G401 (cell line): ENCODE measurements around the gene MOCS2. TPM values are rescaled to one million over a fixed set of nuclear protein-coding genes. Genes with fewer than 3 reads are reported as not detected.

Experiments
- DNase-seq: peaks from one replicate; pipeline ENCODE4 v3.0.0-alpha.2; 2015; ENCODE audit warnings: low spot score
- in situ Hi-C: cut with HindIII; loops from 2 replicates; pipeline ENCODE4 v1.10.0; 2016; ENCODE audit warnings: low sequenced_read_pairs, mixed read lengths
- total RNA-seq: library from RNA; depleted of rRNA; stranded (reverse); fragments of >200 nt; shearing (Covaris generic); gene quantifications from 2 replicates; pipeline ENCODE4 v1.2.3, GENCODE V29; 2014

The MOCS2 gene
- total RNA-seq, 1 experiment from 2014 or later = 49.4 TPM

GRCh38 chr5:53099546-53099945 is 10.0 kb downstream of the MOCS2 start:
- in situ Hi-C loops = no loop called here
- DNase-seq = no peak

- in situ Hi-C loops = no loop called here
- peak; percentile 68 for DNase-seq
These were observed 13.5 kb downstream of the MOCS2 start for GRCh38 chr5:53095931-53096525.

- in situ Hi-C loops = no loop called here
- no peak for DNase-seq
These were observed 14.3 kb downstream of the MOCS2 start for GRCh38 chr5:53095217-53095616.

GRCh38 chr5:53092242-53092641 is 17.3 kb downstream of the MOCS2 start:
- DNase-seq = no peak
- in situ Hi-C loops = no loop called here

- in situ Hi-C loops = no loop called here
- no peak for DNase-seq
These were observed 18.3 kb downstream of the MOCS2 start for GRCh38 chr5:53091289-53091688.

- DNase-seq = no peak
- in situ Hi-C loops = no loop called here
These were observed 19.3 kb downstream of the MOCS2 start for GRCh38 chr5:53090229-53090628.

- in situ Hi-C loops = no loop called here
- no peak for DNase-seq
These were observed 20.0 kb downstream of the MOCS2 start for GRCh38 chr5:53089481-53089991.

GRCh38 chr5:53087621-53088121 is 21.9 kb downstream of the MOCS2 start:
- in situ Hi-C loops = no loop called here
- DNase-seq = no peak

GRCh38 chr5:53087171-53087570 is 22.4 kb downstream of the MOCS2 start:
- in situ Hi-C loops = no loop called here
- DNase-seq = no peak

GRCh38 chr5:53084546-53085255 is 24.9 kb downstream of the MOCS2 start:
- DNase-seq = no peak
- in situ Hi-C loops = no loop called here

GRCh38 chr5:53083927-53084326 is 25.6 kb downstream of the MOCS2 start:
- DNase-seq = no peak
- in situ Hi-C loops = no loop called here

- DNase-seq = no peak
- in situ Hi-C loops = no loop called here
These were observed 29.3 kb downstream of the MOCS2 start for GRCh38 chr5:53080271-53080670.

GRCh38 chr5:53076014-53076583 is 33.5 kb downstream of the MOCS2 start:
- in situ Hi-C loops = no loop called here
- DNase-seq = no peak

- in situ Hi-C loops = no loop called here
- DNase-seq = no peak
These were observed 36.2 kb downstream of the MOCS2 start for GRCh38 chr5:53073348-53073747.

GRCh38 chr5:53071738-53072137 is 37.8 kb downstream of the MOCS2 start:
- in situ Hi-C loops = no loop called here
- no peak for DNase-seq

- in situ Hi-C loops = no loop called here
- no peak for DNase-seq
These were observed 38.3 kb downstream of the MOCS2 start for GRCh38 chr5:53071298-53071697.

GRCh38 chr5:53069626-53070025 is 39.9 kb downstream of the MOCS2 start:
- in situ Hi-C loops = no loop called here
- DNase-seq = peak; percentile 29

- in situ Hi-C loops = no loop called here
These were observed 41.2 kb downstream of the MOCS2 start for GRCh38 chr5:53068291-53068836.

GRCh38 chr5:53067641-53068040 is 41.9 kb downstream of the MOCS2 start:
- in situ Hi-C loops = no loop called here
- DNase-seq = no peak

More at GRCh38 chr5:53068291-53068836, 41.2 kb downstream of the MOCS2 start:
- no peak for DNase-seq

GRCh38 chr5:53066088-53066487 is 43.5 kb downstream of the MOCS2 start:
- no peak for DNase-seq
- in situ Hi-C loops = no loop called here
